GM19468 (cell line): ENCODE results near the gene SSR4.
A peak's percentile ranks its signal among the peaks of the same experiment; 100 is the strongest.
"Not testable (repeated sequence)": the region's sequence is repeated elsewhere in the genome, so short reads cannot be mapped to it uniquely, and the experiment has no call there.

Experiments
- ATAC-seq: cut with Tn5 transposase; IDR thresholded peaks from one replicate; pipeline ENCODE4 v1.9.1; 2021; ENCODE audit warnings: mild to moderate bottlenecking, moderate library complexity, moderate number of reproducible peaks; ENCODE audit not compliant: unreplicated experiment; ENCODE audit errors: extremely low read depth

SSR4 gene

GRCh38 chrX:153794018-153794896 is at the start of gene SSR4, which contains the start of gene IDH3G:
Gene SSR4 (plus strand): TSS chrX:153794668. CDS start chrX:153794688, 20 bp downstream.
Gene IDH3G (minus strand): TSS chrX:153794375. CDS start chrX:153794326, 49 bp downstream.
- ATAC-seq, result peak; percentile 79

GRCh38 chrX:153745067-153745433 is 49.4 kb upstream of the SSR4 start:
- not testable (repeated sequence) for ATAC-seq

GRCh38 chrX:153746359-153746758 is 48.1 kb upstream of the SSR4 start:
- no peak for ATAC-seq

- ATAC-seq, result not testable (repeated sequence)
Measured at GRCh38 chrX:153746991-153747390, 47.5 kb upstream of the SSR4 start.

DNA sequence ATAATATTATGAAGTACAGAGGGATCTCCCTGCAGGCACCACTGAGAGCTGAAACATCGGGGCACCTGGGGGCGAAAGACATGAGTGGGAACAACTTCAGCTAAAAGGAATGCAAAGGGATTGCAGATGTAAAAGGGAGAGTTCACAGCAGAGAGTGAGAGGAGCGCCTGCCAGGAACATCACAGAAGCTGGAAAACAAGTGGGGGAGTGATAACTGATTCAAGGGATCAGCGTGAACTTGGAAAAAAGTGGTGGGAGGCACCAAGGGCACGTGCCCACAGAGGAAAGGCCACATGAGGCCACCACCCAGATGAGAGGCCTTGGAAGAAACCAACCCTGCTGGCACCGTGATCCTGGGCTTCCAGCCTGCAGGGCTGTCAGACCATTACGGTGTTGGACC is 45.5 kb upstream of the SSR4 start:
- not testable (repeated sequence) for ATAC-seq

DNA sequence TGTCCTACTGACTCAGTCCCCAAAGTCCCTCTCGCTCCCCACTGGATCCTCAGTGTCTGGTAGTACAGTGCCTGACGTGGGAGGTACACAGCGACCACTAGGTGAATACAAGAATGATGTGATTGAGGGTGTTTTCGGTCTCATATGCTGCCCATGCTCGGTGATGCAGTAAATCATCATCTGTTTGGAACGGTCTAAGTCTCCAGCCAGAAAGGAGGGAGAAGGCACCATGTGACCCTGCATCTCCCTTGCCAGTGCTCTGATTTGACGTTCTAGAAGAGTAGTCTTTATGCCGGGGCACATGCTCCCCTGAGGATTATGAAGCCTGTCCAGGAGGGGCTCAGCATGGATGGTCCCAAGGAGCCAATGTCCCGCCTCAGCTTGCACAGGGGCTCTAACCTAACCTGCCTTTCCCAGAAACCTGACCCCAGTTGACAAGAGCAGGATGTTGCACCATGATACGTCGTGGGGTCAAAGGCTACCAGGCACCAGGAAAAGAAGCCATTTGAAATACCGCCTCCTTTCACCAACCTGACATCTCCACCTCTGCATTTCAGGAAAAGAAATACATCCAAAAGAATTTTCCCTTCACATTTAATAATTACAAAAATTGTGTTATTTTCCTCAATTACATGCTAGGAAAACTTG is 44.2 kb upstream of the SSR4 start:
- no peak for ATAC-seq

DNA sequence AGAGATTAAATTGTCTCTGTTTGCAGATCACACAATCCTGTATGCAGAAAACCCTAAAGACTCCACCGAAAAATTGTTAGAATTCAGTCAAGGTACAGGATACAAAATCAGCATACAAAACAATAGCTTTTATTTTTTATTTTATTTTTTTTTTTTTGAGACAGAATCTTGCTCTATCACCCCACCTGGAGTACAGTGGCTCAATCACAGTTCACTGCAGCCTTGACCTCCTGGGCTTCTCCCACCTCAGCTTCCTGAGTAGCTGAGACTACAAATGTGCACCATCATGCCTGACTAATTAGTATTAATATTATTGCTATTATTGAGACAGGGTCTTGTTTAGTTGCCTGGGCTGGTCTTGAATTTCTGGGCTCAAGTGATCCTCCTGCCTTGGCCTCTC is 39.3 kb upstream of the SSR4 start:
- no peak for ATAC-seq

DNA sequence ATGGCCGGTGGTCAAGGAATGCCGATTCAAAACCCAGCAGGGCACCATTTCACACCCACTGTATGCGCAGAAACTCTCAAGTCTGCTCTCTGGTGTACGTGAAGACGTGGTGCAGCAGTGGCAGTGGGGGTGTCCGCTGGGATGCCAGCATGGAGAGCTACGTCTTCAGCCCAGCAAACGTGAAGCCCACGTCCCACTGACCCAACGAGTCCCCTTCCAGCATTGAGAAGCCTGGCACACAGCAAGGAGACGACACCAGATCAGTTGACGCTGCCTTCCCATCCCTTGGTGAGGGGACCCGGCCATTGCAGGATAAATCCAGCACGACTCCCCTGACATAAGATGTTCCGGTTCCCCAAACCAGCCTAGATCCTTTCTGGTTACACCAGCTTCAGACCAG is 32.6 kb upstream of the SSR4 start:
- no peak for ATAC-seq

- no peak for ATAC-seq
Measured at GRCh38 chrX:153762626-153763173, 31.8 kb upstream of the SSR4 start.

DNA sequence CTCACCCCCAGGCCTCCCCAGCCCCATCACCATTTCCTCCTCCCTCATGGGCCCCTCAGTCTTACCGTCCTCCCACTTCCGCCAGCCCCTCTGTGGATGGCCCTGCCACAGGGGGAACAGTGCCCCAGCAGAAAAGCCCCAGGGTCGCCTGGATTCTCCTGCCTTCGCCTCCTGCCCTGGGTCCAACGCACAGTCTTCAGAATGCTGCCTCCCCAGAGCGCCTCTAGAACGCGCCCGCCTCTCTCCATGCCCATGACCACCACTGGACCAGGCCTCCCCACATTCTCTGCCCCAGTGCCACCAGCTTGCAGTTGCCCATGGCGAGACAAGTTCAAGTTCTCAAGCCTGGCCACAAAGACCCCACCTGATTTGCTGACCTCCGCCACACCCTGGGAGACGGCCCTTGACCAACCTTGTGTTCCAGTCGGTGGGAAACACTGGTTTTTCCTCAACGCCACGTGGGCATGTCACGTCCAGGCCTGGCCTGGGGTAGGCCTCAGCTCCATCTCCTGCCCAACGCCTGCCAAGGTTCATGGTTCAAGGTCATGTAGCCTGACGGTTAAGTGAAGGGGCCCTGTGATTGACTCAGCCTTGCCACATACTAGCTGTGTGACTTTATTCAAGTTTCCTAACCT is 31.1 kb upstream of the SSR4 start:
- no peak for ATAC-seq

DNA sequence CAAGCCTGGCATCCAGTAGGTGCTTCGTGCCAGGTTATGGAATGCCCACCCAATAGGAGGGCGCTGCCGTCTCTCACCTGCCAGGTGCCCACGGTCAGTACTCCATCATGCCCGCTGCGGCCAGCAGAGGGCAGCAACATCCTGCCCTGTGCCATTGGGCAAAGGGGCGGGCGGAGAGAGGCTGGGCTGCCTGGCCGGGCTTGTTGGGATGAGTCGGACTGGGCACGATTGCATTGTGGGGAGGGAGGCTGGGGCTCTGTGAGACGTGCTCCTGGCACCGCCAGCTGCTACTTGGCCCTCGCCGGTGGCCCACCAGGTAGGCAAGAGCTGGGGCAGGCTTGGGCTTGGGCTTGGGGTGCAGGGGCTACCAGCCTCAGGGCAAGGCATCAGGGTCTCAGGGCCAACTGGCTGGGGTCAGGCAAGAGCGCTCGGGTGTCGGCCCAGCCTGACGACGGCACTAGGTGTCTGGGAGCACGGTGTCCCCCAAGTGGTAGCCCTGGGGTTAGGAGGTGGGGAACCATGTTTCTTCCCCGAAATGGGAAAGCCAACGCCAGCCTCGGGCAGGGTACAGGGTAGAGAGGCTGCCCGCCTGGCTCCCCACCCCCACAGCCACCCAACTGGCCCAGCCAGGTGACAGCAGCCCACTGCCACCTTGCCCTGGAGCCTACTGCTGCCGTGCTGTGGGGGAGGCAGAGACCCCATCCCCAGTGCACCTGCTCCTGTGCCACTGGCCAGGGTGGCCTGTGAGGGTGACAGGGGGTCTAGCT is 30.3 kb upstream of the SSR4 start, which contains the start of gene PLXNB3:
TSS of gene PLXNB3 (plus strand) at position 261 of the 767 bp plus-strand sequence. CDS start 1,287 bp downstream, outside the sequence.
- no peak for ATAC-seq

DNA sequence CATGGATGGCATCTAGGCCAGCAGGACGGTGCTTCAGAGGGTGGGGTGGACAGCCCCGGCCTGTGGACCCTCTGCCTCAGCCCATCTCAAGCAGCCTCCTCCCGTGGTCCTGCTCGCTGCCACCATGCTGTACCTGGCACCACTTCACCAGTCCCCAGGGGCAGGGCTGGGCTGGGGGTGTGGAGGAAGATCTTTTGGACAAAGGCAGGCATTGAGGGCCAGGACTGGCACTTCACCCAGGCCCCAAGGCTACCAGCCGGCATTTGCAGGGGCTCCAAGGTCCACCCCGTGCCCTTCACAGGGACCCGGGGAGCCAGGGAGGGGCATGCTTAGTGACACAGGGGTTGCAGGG is 29.7 kb upstream of the SSR4 start:
- no peak for ATAC-seq

DNA sequence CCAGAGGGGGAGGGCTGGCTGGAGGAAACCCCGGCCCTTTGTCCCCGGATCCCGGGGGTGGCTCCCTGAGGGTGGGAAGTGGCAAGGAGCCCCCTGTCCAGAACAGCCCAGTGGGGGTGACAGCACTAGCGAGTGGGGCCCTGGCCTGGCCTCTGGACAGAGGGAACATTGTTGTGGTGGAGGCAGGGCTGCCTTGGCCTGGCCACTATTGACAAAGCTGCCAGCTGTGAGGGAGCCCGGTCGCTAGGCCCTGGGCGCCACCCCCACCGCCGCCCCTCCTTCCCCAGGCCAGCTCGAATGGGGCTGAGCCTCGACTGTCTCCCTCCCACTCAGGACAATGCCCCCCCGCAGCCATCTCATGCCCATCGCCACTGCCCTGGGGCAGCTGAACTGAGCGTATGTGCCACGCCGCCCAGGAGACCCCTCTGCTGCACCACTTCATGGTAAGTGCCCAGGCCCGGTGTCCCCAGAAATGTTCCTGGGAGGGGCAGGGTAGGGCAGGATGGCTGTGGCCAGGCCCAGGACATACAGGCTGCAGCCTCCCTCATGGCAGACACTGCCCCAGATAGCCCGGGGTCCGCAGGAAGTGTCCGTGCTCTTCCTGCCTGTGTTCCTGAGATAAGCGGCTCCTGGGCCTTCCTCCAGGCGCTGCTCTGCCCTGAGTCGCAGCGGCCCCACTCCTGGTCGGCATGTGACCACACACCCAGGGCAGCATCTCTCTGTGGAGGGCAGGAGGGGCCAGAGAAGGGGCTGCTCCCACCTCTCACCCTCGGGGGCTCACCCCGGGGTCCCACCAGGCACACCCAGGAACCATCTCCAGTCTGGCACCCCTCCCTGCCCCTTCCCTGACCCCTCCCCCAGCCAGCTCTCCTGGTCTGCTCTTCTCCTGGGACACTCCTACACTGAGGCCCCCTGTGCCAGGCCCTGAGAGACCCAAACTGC is 29.1 kb upstream of the SSR4 start:
- no peak for ATAC-seq

DNA sequence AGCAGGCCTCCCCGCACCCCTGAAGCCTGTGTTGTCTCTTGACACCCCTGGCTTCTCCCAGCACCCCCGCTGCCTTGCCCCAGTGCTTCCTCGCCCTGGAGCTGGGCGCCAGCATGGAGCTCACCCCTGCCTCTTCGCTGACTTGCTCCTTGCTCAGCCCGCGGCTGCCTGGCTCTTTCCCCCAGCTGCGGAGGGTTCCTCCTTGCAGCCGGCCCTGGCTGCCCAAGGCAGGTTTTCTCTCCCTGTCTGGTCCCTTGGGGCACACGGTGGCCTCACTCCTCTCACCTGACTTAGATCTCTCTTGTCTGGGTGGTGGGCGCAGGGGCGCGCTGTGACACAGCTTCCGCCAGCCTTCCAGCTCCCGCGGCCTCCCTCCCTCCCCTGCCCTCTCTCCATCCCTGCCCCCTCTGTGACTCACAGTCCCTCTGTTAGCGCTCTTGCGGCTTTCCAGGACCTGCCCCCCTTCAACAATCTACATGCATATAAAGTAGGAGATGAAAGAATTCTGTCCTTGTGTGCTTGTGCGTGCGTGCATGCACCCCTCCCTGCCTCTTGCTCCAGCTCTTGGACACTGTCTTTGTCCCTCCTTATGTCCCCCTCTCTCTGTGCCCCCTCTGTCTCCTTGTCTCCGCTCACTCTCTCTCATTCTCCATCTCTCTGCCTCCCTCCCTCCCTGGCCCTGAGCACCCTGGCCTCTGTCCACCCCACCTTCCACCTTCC is 28.2 kb upstream of the SSR4 start:
- no peak for ATAC-seq

DNA sequence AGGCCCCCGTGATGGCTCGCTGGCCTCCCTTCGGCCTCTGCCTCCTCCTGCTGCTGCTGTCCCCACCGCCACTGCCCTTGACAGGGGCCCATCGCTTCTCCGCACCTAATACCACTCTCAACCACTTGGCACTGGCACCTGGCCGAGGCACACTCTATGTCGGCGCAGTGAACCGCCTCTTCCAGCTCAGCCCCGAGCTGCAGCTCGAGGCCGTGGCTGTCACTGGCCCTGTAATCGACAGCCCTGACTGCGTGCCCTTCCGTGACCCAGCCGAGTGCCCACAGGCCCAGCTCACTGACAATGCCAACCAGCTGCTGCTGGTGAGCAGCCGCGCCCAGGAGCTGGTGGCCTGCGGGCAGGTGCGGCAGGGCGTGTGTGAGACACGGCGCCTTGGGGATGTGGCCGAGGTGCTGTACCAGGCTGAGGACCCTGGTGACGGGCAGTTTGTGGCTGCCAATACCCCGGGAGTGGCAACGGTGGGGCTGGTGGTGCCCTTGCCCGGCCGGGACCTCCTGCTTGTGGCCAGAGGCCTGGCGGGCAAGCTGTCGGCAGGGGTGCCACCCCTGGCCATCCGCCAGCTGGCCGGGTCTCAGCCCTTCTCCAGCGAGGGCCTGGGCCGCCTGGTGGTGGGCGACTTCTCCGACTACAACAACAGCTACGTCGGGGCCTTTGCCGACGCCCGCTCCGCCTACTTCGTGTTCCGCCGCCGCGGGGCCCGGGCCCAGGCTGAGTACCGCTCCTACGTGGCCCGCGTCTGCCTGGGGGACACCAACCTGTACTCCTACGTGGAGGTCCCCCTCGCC is 27.4 kb upstream of the SSR4 start:
- ATAC-seq, result no peak

GRCh38 chrX:153767674-153768055 is 26.8 kb upstream of the SSR4 start:
- ATAC-seq, result no peak

GRCh38 chrX:153768311-153769157 is 25.9 kb upstream of the SSR4 start:
- no peak for ATAC-seq
